NK-92 treated with Interleukin-12 subunit alpha and Interleukin-12 subunit beta, amount 100 ng/mL, for 24 hours (cell line): ENCODE results near the gene LIAS.
"Not testable (repeated sequence)": the region's sequence is repeated elsewhere in the genome, so short reads cannot be mapped to it uniquely, and the experiment has no call there.

Source experiments
- DNase-seq: peaks from one replicate; lab custom pipeline; 2025; lab: John Stamatoyannopoulos, UW

Gene LIAS

GRCh38 chr4:39452860-39453587 lies 5.8 kb upstream of the LIAS start:
- no peak for DNase-seq

GRCh38 chr4:39453738-39454137 lies 5.1 kb upstream of the LIAS start:
- DNase-seq: no peak

GRCh38 chr4:39455486-39455885 lies 3.4 kb upstream of the LIAS start:
- DNase-seq: no peak

GRCh38 chr4:39456946-39457763 lies 1.7 kb upstream of the LIAS start:
- DNase-seq: no peak

GRCh38 chr4:39458161-39458504 lies 723 bp upstream of the LIAS start:
- DNase-seq: not testable (repeated sequence)

GRCh38 chr4:39464886-39465501 lies 6.1 kb downstream of the LIAS start:
- no peak for DNase-seq

- DNase-seq: no peak
Measured at GRCh38 chr4:39466747-39467146, 7.9 kb downstream of the LIAS start.

- no peak for DNase-seq
Measured at GRCh38 chr4:39467464-39467863, 8.6 kb downstream of the LIAS start.

- DNase-seq: no peak
Measured at GRCh38 chr4:39469429-39470077, 10.7 kb downstream of the LIAS start.

GRCh38 chr4:39470402-39470801 lies 11.5 kb downstream of the LIAS start:
- no peak for DNase-seq

GRCh38 chr4:39472396-39472795 lies 13.5 kb downstream of the LIAS start:
- DNase-seq: no peak

- no peak for DNase-seq
Measured at GRCh38 chr4:39476187-39476895, 17.5 kb downstream of the LIAS start.

- no peak for DNase-seq
Measured at GRCh38 chr4:39480251-39480650, 21.4 kb downstream of the LIAS start.

- DNase-seq: no peak
Measured at GRCh38 chr4:39480902-39481695, 22.2 kb downstream of the LIAS start.

GRCh38 chr4:39484582-39485272 lies 25.9 kb downstream of the LIAS start:
- DNase-seq: no peak

GRCh38 chr4:39486221-39486804 lies 27.5 kb downstream of the LIAS start:
- DNase-seq: no peak

- DNase-seq: no peak
Measured at GRCh38 chr4:39490322-39490721, 31.5 kb downstream of the LIAS start.

- DNase-seq: no peak
Measured at GRCh38 chr4:39494354-39494753, 35.5 kb downstream of the LIAS start.

- DNase-seq: no peak
Measured at GRCh38 chr4:39495446-39496213, 36.8 kb downstream of the LIAS start.
